Chondrocyte (in vitro differentiated cells): ENCODE results near the gene MCU. TPM values are rescaled to one million over a fixed set of nuclear protein-coding genes. Genes with fewer than 3 reads are reported as not detected.

Experiments used
- DNase-seq: peaks from one replicate; pipeline ENCODE4 v3.0.0; 2021; ENCODE audit warnings: mixed read lengths, low spot score
- H3K27ac Mint-ChIP-seq: one replicate; pipeline ENCODE4 v1.8.0; 2021; ENCODE audit warnings: mild to moderate bottlenecking, moderate library complexity, mixed read lengths; ENCODE audit not compliant: unreplicated experiment
- H3K27me3 Mint-ChIP-seq: 2 replicates; pipeline ENCODE4 v1.8.0; 2021; ENCODE audit warnings: low read depth, mixed read lengths
- H3K36me3 Mint-ChIP-seq: 2 replicates; pipeline ENCODE4 v1.8.0; 2021; ENCODE audit warnings: low read depth, mixed read lengths
- H3K4me1 Mint-ChIP-seq: 2 replicates; pipeline ENCODE4 v1.8.0; 2021; ENCODE audit warnings: low read depth, mild to moderate bottlenecking, mixed read lengths
- H3K4me3 Mint-ChIP-seq: one replicate; pipeline ENCODE4 v1.8.0; 2021; ENCODE audit warnings: mild to moderate bottlenecking, moderate library complexity, mixed read lengths; ENCODE audit not compliant: unreplicated experiment
- H3K9me3 Mint-ChIP-seq: 2 replicates; pipeline ENCODE4 v1.8.0; 2021; ENCODE audit warnings: low read depth, mixed read lengths
- CTCF ChIP-seq: fragments of 200-600 bp; sonication (generic); IDR thresholded peaks from 2 replicates; pipeline ENCODE4 v1.5.0; 2021; ENCODE audit warnings: antibody characterized with exemption, mild to moderate bottlenecking, moderate library complexity
- total RNA-seq: library from RNA; stranded (reverse); gene quantifications from 3 replicates; pipeline ENCODE4 v1.2.1, GENCODE V29; 2021

MCU gene
- total RNA-seq, 1 donor from 2014 or later: 51.8 TPM

DNA sequence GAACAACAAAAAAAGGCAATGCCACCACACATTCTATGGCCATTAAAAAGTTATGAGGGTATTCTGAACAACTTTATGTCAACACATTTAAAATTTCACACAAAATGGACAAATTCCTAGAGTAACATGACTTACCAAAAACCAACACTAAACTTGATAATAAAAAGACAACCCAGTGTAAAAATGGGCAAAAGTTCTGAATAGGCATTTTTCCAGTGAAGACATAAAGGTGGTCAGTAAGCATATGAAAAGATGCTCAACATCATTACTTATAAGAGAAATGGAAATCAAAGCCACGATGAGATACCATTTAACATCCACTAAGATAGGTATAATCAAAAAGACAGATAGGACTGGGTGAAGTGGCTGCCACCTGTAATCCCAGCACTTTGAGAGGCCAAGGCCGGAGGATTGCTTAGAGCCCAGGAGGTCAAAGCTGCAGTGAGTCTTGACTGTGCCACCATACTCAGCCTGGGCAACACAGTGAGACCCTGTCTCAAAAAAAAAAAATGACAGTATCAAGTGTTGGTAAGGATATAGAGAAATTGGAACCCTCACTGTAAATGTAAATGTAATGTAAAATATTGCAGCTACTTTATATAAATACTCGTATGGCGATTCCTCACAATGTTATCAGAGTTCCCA is 130.5 kb downstream of the MCU start:
- H3K27ac Mint-ChIP-seq: no peak overlapping the region
- peaks cover 7% of the 10 kb centered on the region for H3K4me1 Mint-ChIP-seq
- DNase-seq: no peak
- no peaks in the 10 kb centered on the region for H3K27me3 Mint-ChIP-seq
- TF ChIP-seq CTCF: no peak
- H3K9me3 Mint-ChIP-seq: peaks cover 11% of the 10 kb centered on the region
- peaks cover 4% of the 10 kb centered on the region for H3K36me3 Mint-ChIP-seq
- no peak overlapping the region for H3K4me3 Mint-ChIP-seq

DNA sequence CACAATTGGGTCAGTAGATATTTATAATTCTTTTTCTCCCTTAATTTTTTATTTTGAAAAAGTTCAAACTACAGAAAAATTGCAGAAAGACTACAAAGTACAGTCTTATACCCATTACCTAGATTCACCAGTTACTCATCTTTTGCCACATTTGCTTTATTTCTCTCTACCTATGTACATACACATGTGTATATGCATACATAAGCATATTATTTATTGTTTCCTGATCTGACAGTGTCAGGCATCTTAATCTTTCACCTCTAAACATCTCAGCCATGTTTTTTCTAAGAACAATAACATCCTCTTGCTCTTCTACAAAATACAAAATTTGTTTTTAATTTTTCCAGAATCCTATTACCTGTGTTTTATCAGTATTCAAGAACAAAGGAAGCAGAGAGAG is 133.2 kb downstream of the MCU start:
- H3K36me3 Mint-ChIP-seq: peaks cover 4% of the 10 kb centered on the region
- peaks cover 7% of the 10 kb centered on the region for H3K4me1 Mint-ChIP-seq
- DNase-seq: no peak
- no peaks in the 10 kb centered on the region for H3K27me3 Mint-ChIP-seq
- no peak overlapping the region for H3K27ac Mint-ChIP-seq
- peaks cover 11% of the 10 kb centered on the region for H3K9me3 Mint-ChIP-seq
- no peak overlapping the region for H3K4me3 Mint-ChIP-seq
- TF ChIP-seq CTCF: no peak

DNA sequence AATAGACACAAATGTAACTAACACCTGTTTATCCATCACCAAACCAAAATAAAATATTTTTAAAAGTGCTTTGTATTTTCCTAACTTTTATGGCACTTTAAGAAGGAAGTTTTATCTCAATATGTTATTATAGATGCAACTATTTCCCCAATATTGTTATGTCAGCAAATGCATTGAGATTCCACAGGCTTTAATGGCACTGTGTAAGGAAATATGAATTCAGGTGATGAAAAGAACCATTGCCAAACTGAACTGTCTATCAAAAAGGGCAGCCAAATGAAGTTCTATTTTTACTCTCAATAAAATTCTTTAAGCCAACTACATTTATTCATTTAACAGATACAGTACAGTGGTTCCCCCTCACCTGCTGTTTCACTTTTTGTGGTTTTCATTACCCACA is 134.4 kb downstream of the MCU start:
- H3K4me1 Mint-ChIP-seq: peaks cover 10% of the 10 kb centered on the region

GRCh38 chr10:72828294-72828693 is 136.4 kb downstream of the MCU start:
- no peaks in the 10 kb centered on the region for H3K9me3 Mint-ChIP-seq
- no peak for TF ChIP-seq CTCF
- no peaks in the 10 kb centered on the region for H3K36me3 Mint-ChIP-seq
- no peak overlapping the region for H3K4me3 Mint-ChIP-seq
- H3K4me1 Mint-ChIP-seq: peaks cover 23% of the 10 kb centered on the region
- no peaks in the 10 kb centered on the region for H3K27me3 Mint-ChIP-seq
- no peak overlapping the region for H3K27ac Mint-ChIP-seq
- DNase-seq: no peak

More for the DNA sequence above, 134.4 kb downstream of the MCU start:
- Mint-ChIP-seq H3K27me3 (no peaks in the 10 kb centered on the region), H3K9me3 (peaks cover 11% of the 10 kb centered on the region), H3K27ac (no peak overlapping the region), H3K4me3 (no peak overlapping the region), H3K36me3 (peaks cover 4% of the 10 kb centered on the region)
- no peak for TF ChIP-seq CTCF
- no peak for DNase-seq

- no peak for TF ChIP-seq CTCF
Measured at GRCh38 chr10:72830625-72831024, 138.7 kb downstream of the MCU start.

More at GRCh38 chr10:72830625-72831024, 138.7 kb downstream of the MCU start:
- DNase-seq: no peak
- Mint-ChIP-seq H3K4me3 (no peak overlapping the region), H3K36me3 (no peaks in the 10 kb centered on the region), H3K4me1 (peaks cover 27% of the 10 kb centered on the region), H3K27me3 (no peaks in the 10 kb centered on the region), H3K27ac (peak overlapping the region; percentile 17), H3K9me3 (no peaks in the 10 kb centered on the region)
